NCI-H128 (cell line): Measurements from ENCODE around the gene CACNA2D3.

Experiments used
- DNase-seq: peaks from one replicate; lab custom pipeline; 2025; ENCODE audit not compliant: unreplicated experiment; lab: John Stamatoyannopoulos, UW

CACNA2D3 gene

GRCh38 chr3:54168451-54168850, 46.1 kb downstream of the CACNA2D3 start:
- DNase-seq = no peak

- no peak for DNase-seq
These were observed 47.2 kb downstream of the CACNA2D3 start for GRCh38 chr3:54169524-54169923.

- DNase-seq = no peak
These were observed 49.2 kb downstream of the CACNA2D3 start for GRCh38 chr3:54171509-54171908.

GRCh38 chr3:54171951-54172350, 49.6 kb downstream of the CACNA2D3 start:
- no peak for DNase-seq

- no peak for DNase-seq
These were observed 51.0 kb downstream of the CACNA2D3 start for GRCh38 chr3:54173371-54173770.

GRCh38 chr3:54176106-54176505, 53.8 kb downstream of the CACNA2D3 start:
- no peak for DNase-seq

GRCh38 chr3:54177816-54178215, 55.5 kb downstream of the CACNA2D3 start:
- no peak for DNase-seq

GRCh38 chr3:54178376-54178775, 56.0 kb downstream of the CACNA2D3 start:
- no peak for DNase-seq

GRCh38 chr3:54180921-54181320, 58.6 kb downstream of the CACNA2D3 start:
- peak; percentile 61 for DNase-seq

- DNase-seq = no peak
These were observed 59.9 kb downstream of the CACNA2D3 start for GRCh38 chr3:54182242-54182641.

- no peak for DNase-seq
These were observed 63.4 kb downstream of the CACNA2D3 start for GRCh38 chr3:54185740-54186139.

- no peak for DNase-seq
These were observed 65.9 kb downstream of the CACNA2D3 start for GRCh38 chr3:54188176-54188791.

- no peak for DNase-seq
These were observed 68.9 kb downstream of the CACNA2D3 start for GRCh38 chr3:54191220-54191619.

- DNase-seq = no peak
These were observed 69.7 kb downstream of the CACNA2D3 start for GRCh38 chr3:54192026-54192425.

- DNase-seq = no peak
These were observed 70.7 kb downstream of the CACNA2D3 start for GRCh38 chr3:54193093-54193492.

GRCh38 chr3:54196360-54196991, 74.1 kb downstream of the CACNA2D3 start:
- DNase-seq = no peak

GRCh38 chr3:54197509-54197908, 75.2 kb downstream of the CACNA2D3 start:
- no peak for DNase-seq

- DNase-seq = no peak
These were observed 76.2 kb downstream of the CACNA2D3 start for GRCh38 chr3:54198556-54198955.

GRCh38 chr3:54202054-54202453, 79.7 kb downstream of the CACNA2D3 start:
- no peak for DNase-seq

- DNase-seq = no peak
These were observed 80.4 kb downstream of the CACNA2D3 start for GRCh38 chr3:54202651-54203248.

GRCh38 chr3:54206874-54207273, 84.5 kb downstream of the CACNA2D3 start:
- DNase-seq = no peak

GRCh38 chr3:54211097-54211496, 88.7 kb downstream of the CACNA2D3 start:
- DNase-seq = peak; percentile 54

- no peak for DNase-seq
These were observed 90.4 kb downstream of the CACNA2D3 start for GRCh38 chr3:54212723-54213122.
